ENCODE results near the gene COPS7B.
A peak's percentile ranks its signal among the peaks of the same experiment; 100 is the strongest.

The COPS7B gene

DNA sequence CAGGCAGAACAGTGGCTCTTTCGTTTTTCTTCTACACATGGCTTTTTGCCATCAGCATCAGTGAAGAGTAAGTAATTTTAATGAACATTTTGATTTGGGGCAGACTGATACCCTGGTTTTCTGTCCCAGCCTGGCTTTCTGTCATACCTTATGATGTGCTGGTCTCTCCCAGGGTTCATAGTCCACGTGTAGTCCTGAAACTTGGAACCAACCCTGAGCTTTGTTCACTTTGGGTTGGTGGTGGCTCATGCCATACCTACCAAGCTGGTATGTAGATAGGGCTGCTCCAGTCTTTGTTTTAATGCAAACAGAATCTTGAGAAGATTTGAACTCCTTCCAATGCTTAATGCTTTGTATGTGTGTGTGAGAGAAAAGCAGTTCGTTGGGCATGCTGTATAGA is 4.9 kb downstream of the COPS7B start:
- H3K27ac ChIP-seq = no peak overlapping the region
- TF ChIP-seq, protein P1, sequence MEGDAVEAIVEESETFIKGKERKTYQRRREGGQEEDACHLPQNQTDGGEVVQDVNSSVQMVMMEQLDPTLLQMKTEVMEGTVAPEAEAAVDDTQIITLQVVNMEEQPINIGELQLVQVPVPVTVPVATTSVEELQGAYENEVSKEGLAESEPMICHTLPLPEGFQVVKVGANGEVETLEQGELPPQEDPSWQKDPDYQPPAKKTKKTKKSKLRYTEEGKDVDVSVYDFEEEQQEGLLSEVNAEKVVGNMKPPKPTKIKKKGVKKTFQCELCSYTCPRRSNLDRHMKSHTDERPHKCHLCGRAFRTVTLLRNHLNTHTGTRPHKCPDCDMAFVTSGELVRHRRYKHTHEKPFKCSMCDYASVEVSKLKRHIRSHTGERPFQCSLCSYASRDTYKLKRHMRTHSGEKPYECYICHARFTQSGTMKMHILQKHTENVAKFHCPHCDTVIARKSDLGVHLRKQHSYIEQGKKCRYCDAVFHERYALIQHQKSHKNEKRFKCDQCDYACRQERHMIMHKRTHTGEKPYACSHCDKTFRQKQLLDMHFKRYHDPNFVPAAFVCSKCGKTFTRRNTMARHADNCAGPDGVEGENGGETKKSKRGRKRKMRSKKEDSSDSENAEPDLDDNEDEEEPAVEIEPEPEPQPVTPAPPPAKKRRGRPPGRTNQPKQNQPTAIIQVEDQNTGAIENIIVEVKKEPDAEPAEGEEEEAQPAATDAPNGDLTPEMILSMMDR (IDR thresholded peaks at IDR 0.05) = no peak
- TF ChIP-seq ZFX (IDR thresholded peaks at IDR 0.05; ENCODE audit: borderline replicate concordance) = no peak

- H3K27ac ChIP-seq = no peak overlapping the region
- TF ChIP-seq, protein P1 (IDR thresholded peaks at IDR 0.05) = no peak
- TF ChIP-seq ZFX (IDR thresholded peaks at IDR 0.05; ENCODE audit: borderline replicate concordance) = no peak
Measured at GRCh38 chr2:231794383-231794782, 8.1 kb downstream of the COPS7B start.

DNA sequence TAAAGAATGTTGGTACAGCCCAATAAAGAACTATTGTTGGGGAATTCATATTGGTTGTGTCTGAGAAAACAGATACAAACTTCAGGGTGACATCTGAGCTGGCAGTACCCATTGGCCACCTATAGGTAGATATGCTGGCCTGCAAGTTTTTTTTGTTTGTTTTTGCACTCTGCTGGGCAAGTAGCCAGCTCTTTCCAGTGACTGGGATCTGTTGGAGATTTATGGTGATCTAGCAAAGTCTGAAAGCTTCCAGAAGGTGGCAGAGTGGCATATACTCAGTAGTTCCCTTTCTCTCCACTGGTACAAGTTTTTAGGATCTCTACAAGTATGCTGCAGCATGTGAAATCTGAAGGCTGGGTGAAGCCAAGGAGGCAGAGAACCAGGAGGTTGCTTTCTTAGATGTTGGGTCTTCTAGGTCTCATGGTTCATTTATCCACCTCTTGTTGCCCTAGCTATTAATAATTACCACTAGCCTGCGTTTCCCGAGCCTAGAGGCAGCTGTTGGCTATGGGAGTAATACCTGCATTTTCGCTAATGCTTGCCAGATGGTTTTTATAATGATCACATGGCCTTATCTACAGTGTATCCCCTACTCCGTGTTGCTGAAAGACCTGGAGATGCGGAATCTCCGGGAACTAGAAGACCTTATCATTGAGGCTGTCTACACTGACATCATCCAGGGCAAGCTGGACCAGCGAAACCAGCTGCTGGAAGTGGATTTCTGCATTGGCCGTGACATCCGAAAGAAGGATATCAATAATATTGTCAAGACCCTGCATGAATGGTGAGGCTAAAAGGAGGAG is 9.5 kb downstream of the COPS7B start:
- TF ChIP-seq, protein P1 (IDR thresholded peaks at IDR 0.05) = peak; percentile 78
- no peak for TF ChIP-seq ZFX (IDR thresholded peaks at IDR 0.05; ENCODE audit: borderline replicate concordance)
- H3K27ac ChIP-seq = peak overlapping the region; percentile 37

GRCh38 chr2:231800493-231801091 is 14.3 kb downstream of the COPS7B start:
- TF ChIP-seq, protein P1 (IDR thresholded peaks at IDR 0.05) = peak; percentile 80
- no peak for TF ChIP-seq ZFX (IDR thresholded peaks at IDR 0.05; ENCODE audit: borderline replicate concordance)
- H3K27ac ChIP-seq = no peak overlapping the region

GRCh38 chr2:231803501-231804138 is 17.4 kb downstream of the COPS7B start:
- TF ChIP-seq, protein P1 (IDR thresholded peaks at IDR 0.05) = no peak
- no peak for TF ChIP-seq ZFX (IDR thresholded peaks at IDR 0.05; ENCODE audit: borderline replicate concordance)
- H3K27ac ChIP-seq = no peak overlapping the region

- TF ChIP-seq ZFX (IDR thresholded peaks at IDR 0.05; ENCODE audit: borderline replicate concordance) = no peak
- TF ChIP-seq, protein P1 (IDR thresholded peaks at IDR 0.05) = no peak
Measured at GRCh38 chr2:231807020-231807419, 20.8 kb downstream of the COPS7B start.

GRCh38 chr2:231810905-231811304 is 24.7 kb downstream of the COPS7B start:
- no peak overlapping the region for H3K27ac ChIP-seq
- TF ChIP-seq ZFX (IDR thresholded peaks at IDR 0.05; ENCODE audit: borderline replicate concordance) = no peak
- TF ChIP-seq, protein P1 (IDR thresholded peaks at IDR 0.05) = no peak

More at GRCh38 chr2:231807020-231807419, 20.8 kb downstream of the COPS7B start:
- H3K27ac ChIP-seq = no peak overlapping the region
